ENCODE results near the gene FUT1.
A peak's percentile ranks its signal among the peaks of the same experiment; 100 is the strongest.
"Not testable (repeated sequence)": the region's sequence is repeated elsewhere in the genome, so short reads cannot be mapped to it uniquely, and the experiment has no call there.

The FUT1 gene

GRCh38 chr19:48768171-48768753, 15.8 kb upstream of the FUT1 start:
- DNase-seq, result not testable (repeated sequence)

DNA sequence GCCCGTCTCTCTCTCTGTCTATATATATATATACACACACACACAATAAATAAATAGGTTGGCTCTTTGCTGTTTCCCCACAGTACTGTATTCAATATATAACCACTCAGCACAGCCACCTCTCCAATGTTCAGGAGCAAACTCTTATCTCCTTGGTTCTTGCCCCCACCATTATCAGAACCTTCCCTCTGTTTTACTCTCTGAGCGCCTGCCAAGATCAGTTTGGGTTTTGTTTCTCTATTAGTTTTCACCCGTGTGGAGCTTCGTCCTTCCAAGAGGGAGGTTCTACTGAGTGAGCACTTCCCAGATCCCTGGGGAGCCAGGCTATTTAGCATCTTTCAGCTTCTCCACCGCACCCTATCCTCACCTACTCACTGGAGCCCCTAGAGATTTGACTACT, 13.4 kb upstream of the FUT1 start:
- DNase-seq, result not testable (repeated sequence)

DNA sequence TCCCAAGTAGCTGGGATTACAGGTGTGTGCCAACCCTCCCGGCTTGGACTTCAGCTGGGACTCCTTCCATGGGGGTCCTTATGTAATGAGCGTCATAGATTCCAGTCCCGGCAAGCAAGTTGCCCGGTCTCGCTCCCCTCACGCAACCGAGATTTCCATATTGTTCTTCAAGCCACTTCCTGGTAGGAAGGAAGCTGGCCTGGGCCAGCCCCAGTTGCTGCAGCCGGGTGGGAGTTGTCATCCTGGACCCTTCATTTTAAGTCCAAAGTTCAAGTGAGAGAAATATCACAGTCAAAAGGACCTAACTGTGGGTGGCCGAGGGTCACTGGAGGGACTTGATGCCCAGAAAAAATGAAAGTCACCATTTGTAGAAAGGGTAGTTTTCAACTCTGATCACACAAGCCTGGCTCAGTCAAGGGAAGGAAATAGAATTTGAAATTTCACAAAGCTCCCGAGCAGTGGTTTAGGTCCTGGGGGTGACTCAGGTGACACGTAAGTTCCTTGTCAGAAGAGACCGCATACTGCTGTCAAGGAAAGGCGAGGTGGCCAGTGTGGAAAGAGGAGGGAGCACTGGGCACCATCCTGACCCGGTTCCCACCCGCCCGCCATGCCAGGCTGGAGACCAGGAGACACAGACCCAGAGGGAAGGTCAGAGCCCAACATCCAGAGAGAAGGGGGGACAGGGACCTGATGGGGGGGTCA, 8.2 kb upstream of the FUT1 start:
- DNase-seq, result no peak

DNA sequence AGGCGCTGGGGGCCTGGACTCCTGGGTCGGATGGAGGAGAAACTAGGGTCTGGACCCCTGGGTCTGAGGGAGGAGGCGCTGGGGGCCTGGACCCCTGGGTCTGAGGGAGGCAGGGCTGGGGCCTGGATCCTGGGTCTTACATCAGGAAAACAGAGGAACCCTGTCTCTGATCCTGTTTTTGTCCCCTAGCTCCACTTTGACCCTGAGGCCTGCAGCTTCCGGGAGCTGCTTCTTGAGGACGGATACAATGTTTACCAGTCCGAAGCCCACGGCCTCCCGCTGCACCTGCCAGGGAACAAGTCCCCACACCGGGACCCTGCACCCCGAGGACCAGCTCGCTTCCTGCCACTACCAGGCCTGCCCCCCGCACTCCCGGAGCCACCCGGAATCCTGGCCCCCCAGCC, 5.3 kb upstream of the FUT1 start:
- DNase-seq, result no peak

- no peak for DNase-seq
These were observed 4.7 kb upstream of the FUT1 start for GRCh38 chr19:48757089-48757675.

DNA sequence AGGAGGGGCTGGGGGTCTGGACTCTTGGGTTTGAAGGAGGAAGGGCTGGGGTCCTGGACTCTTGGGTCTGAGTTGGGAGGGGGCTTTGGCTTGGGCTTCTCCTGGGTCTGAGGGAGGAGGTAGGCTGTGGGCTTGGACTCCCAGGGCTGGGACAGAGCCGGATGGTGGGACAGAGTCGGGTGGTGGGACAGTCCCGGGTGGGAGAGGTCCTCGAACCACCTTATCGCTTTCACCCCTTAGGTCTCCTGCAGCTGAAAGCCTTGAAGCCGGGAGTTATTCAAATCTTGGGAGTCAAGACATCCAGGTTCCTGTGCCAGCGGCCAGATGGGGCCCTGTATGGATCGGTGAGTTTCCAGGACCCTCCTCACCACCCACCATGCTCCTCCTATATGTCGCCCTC, 4.2 kb upstream of the FUT1 start:
- DNase-seq, result no peak

DNA sequence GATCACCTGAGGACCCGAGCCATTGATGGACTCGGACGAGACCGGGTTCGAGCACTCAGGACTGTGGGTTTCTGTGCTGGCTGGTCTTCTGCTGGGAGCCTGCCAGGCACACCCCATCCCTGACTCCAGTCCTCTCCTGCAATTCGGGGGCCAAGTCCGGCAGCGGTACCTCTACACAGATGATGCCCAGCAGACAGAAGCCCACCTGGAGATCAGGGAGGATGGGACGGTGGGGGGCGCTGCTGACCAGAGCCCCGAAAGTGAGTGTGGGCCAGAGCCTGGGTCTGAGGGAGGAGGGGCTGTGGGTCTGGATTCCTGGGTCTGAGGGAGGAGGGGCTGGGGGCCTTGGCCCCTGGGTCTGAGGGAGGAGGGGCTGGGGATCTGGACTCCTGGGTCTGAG, 3.8 kb upstream of the FUT1 start:
- no peak for DNase-seq

DNA sequence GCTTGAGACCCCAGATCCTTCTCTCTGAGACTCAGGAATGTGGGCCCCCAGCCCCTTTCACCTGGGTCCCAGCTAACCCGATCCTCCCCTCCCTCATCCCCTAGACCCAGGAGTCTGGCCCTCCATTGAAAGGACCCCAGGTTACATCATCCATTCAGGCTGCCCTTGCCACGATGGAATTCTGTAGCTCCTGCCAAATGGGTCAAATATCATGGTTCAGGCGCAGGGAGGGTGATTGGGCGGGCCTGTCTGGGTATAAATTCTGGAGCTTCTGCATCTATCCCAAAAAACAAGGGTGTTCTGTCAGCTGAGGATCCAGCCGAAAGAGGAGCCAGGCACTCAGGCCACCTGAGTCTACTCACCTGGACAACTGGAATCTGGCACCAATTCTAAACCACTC, 3.3 kb upstream of the FUT1 start:
- no peak for DNase-seq

DNA sequence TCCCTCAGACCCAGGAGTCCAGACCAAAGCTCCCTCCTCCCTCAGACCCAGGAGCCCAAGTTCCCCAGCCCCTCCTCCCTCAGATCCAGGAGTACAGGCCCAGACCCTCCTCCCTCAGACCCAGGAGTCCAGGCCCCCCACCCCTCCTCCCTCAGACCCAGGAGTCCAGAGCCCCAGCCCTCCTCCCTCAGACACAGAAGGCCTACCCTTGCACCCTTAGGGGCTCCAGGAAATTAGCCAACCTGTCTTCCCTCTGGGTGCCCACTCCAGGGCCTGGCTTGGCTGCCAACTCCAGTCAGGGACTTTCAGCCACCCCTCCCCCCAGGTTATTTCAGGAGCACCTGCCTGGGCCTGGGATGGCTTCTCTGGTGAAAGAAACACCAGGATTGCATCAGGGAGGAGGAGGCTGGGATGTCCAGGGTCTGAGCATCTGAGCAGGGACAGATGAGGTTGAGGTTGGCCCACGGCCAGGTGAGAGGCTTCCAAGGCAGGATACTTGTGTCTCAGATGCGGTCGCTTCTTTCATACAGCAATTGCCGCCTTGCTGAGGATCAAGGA, 2.7 kb upstream of the FUT1 start, which contains the start of gene FGF21:
FGF21 (plus strand) TSS at position 441 of the 558 bp plus-strand sequence. CDS start 713 bp downstream, outside the sequence.
- peak in 1 of 2 experiments; percentile 22 for DNase-seq

DNA sequence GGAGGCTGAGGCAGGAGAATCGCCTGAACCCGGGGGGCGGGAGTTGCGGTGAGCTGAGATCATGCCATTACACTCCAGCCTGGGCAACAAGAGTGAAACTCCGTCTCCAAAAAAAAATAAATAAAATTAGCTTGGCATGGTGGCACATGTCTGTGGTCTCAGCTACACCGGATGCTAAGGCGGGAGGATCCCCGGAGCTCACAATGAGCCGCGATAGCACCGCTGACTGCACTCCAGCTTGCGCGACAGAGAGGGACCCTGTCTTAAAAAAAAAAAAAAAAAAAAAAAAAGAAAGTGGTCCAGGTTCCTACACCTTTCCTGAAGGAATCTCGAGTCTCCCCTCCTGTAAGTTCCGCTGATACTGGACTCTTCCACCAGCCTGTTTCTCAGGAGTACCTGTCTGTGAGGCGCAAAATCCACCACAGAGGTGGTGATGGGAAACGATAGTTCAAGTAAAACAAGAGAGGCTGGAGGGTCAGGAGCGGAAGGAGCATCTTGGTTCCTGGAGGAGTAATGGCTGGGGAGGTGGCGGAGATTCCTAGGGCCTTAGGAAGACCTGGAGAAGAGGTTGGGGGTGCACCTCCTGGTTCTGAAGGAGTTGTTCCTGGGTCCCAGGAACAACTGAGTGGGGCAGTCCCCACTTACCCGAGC, 471 bp downstream of the FUT1 start:
- no peak for DNase-seq

- DNase-seq, result no peak
These were observed 1.5 kb downstream of the FUT1 start for GRCh38 chr19:48750771-48751504.

DNA sequence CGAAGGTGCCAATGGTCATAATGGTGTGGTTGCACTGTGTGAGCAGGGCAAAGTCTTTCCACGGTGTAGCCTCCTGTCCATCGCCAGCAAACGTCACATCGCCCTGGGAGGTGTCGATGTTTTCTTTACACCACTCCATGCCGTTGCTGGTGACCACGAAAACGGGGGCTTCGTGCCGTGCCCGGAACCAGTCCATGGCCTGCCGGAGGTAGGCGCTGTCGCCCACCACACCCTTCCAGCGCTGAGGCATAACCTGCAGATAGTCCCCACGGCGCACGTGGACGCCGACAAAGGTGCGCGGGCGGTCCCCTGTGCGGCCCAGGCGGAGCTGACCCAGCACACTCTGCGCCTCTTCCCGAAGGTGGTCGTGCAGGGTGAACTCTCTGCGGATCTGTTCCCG, 2.1 kb downstream of the FUT1 start:
- no peak for DNase-seq

DNA sequence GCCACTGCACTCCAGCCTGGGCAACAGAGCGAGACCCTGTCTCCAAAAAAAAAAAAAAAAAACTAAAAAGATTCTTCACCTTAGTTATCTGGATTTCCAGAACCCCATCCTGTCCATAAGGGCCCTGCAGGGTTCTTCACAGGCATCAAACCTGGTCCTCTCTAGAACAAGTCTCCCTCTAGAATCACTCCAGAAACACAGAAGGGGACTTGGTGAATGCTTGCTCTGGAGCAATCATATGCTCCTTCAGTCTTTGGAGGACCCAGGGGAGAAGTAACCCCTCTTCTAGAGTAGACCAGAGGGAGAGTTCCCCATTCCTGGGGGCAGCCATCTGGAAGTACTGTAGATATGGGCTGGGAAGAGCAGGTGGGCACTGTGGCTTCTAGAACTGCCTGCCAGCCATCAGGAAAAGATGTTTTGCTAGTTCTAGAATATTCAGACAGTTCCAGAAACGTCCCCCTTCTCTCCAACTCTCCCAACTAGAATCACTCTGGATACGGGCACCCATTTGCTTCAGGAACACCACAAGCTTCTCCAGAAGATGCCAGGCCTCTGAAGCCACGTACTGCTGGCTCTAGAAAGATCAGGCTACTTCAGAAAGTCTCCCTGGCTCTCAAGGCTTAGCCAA, 2.8 kb downstream of the FUT1 start:
- DNase-seq, result no peak

DNA sequence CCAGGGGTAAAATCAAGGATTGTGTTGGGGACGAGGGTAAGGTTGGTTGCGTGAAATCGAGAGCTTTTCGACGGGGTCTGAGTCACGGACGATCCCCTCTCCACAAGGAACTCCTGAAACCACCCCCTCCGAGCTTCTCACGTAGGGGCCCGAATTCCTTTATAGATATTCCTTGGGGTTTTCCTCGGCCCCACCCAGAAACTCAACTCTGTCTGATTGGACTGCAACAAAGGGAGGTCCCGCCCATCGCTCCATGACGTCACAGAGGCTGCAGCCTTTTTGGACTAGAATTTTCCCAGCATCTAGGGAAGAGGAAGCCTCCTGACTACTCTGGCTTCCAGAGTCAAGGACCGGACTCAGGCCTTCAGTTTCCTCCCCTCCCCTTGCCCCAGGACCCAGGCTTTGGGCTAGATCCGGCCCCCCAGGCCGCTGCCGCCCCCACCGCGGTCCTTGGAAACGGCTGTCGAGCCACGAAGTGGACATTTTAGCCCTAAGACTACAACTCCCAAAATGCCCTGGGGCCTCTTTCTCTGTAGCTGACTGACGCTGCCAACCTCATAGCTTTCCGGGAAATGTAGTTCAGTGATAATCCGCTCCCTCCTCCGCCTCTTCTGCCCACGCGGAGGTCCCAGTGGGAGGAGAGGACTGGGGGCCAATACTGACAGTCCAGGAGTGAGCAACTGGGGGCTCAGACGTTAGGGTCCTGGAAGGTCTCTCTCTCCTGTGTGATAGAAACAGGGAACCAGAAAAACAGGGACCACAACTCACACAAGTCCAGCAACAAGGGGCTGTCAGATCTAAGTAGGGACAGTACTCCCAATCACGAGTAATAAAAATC, 5.5 kb downstream of the FUT1 start, which contains the start of gene IZUMO1:
IZUMO1 (minus strand) TSS at position 172 of the 838 bp plus-strand sequence. CDS start 1,050 bp downstream, outside the sequence.
- DNase-seq, result no peak

GRCh38 chr19:48746110-48746509, 6.3 kb downstream of the FUT1 start:
- no peak for DNase-seq

DNA sequence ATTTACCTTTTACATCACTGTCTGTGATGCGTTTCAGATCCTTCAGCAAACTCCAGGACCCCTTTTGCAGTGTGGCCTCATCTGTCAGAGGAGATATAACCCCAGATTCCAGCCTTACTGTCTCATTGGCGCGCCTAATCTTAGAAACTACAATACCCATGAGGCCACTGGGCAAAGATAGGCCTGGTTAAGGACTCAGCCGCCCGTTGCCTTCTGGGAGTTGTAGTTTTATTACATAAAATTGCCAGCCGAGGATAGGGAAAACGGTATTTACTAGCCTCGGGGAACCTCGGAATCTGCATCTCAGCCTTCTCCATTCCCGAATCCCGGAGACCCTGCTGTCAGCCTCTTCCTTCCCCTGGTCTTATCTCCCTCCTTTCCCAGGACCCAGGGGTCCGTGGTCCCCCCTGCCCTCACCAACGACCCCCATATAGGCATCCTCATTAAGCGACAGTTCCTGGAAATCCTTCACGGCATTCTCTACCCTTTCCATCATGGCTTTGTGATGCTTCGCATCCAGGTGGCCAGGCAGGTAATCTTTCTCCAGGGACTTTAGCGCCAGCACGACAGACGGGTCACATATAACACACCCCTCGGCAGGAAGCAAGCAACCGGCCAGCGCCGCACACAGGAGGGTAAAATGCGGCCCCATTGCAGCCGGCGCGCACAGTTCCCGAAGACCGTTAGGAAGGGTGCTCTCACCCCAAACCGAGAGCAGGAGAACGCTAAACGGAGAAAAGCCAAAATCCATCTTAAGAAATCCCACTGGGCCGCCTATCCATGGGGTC, 7.0 kb downstream of the FUT1 start:
- DNase-seq, result peak; percentile 44 to 79

DNA sequence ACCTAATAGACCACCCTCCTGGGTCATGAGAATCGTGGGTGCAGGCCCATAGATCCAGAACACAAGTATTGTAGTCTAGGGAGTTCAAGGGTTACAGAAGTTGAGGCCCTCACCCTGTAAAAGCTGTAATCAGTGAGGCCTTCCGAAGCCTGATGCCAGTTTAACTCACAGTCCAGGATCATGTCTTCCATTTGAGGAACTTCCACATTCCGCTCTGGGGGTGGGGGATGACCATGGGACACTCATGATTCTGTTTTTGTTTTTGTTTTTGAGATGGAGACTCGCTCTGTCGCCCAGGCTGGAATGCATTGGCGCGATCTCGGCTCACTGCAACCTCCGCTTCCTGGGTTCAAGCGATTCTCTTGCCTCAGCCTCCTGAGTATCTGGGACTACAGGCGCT, 10.3 kb downstream of the FUT1 start:
- DNase-seq, result no peak

DNA sequence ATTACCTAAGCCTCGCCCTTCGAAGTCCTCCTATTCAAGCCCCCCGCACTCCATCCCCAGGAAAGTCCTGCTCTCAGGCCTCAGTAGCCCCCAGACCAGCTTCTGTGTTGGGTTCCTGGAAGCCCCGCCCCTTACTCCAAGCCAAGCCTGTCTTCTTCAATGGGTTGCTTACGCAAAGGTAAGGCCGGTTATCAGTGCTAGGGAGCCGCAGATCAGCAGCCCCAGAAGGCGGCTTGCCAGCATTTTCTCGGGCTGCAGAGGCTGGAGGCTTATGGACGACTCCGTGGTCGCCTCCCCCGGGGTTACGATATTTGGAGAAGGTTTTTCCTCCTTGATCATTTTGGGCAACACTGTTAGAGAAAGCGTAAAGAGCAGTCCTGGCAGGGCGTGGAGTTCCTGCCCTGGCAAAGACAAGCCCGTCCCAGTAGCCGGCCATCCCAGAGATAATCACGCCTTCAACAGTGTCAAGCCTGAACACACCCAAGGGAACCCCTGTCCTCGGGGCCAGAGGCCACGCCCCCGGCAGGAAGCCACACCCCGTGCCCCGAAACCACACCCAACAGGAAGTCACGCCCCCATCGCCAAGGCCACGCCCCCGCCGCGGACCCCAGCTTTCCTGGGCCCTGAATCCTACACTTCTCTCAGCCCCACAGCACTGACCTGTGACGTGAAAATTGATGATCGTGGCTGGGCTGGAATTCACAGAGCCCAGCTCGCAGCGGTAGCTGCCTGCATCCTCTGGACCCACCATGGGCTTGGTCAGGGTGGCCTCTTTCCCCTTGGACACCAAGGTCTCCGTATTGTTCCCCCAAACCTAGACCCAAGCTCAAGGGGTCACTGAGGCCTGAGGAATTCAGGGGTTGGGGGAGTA, 11.1 kb downstream of the FUT1 start:
- no peak for DNase-seq

Data from NCI-H446 (cell line).